Stimulated activated CD4-positive, alpha-beta T cell treated with anti-CD3 and anti-CD28 coated beads, Interleukin-1b, Interleukin-23, amount 100 ng/mL, for 24 hours (primary cell): Measurements from ENCODE around the gene SART1.
"Not testable (repeated sequence)": the region's sequence is repeated elsewhere in the genome, so short reads cannot be mapped to it uniquely, and the experiment has no call there.

Experiments used
- DNase-seq, 4 experiments: peaks; one replicate each; pipeline ENCODE4 v3.0.0-alpha.2; 2020; ENCODE audit warnings: low read depth in 4 of 4, low spot score in 1 of 4

SART1 gene

GRCh38 chr11:66014804-66015453 is 53.4 kb downstream of the SART1 start:
- no peak for DNase-seq

GRCh38 chr11:66015454-66015881 is 53.9 kb downstream of the SART1 start:
- no peak for DNase-seq

GRCh38 chr11:66015936-66016792 is 54.6 kb downstream of the SART1 start:
- no peak for DNase-seq

GRCh38 chr11:66016793-66017177 is 55.3 kb downstream of the SART1 start:
- no peak for DNase-seq

- no peak for DNase-seq
Measured at GRCh38 chr11:66017321-66017720, 55.8 kb downstream of the SART1 start.

GRCh38 chr11:66020212-66020611 is 58.7 kb downstream of the SART1 start:
- DNase-seq = no peak

- DNase-seq = no peak
Measured at GRCh38 chr11:66020618-66021357, 59.3 kb downstream of the SART1 start.

- DNase-seq = peak; percentile 66 to 84 (median 72)
Measured at GRCh38 chr11:66022401-66023185, 61.1 kb downstream of the SART1 start.

- not testable (repeated sequence) for DNase-seq
Measured at GRCh38 chr11:66023186-66023440, 61.6 kb downstream of the SART1 start.

GRCh38 chr11:66026017-66026529 is 64.5 kb downstream of the SART1 start, which contains the start of gene CATSPER1:
Gene CATSPER1 (minus strand): TSS chr11:66026479. CDS start chr11:66026379, 100 bp downstream.
- DNase-seq = no peak
